LNCaP clone FGC (cell line): ENCODE results near the gene TRIM7.

Experiments
- DNase-seq: peaks from one replicate; pipeline ENCODE4 v3.0.0-alpha.2; 2011; ENCODE audit warnings: low read depth
- H3K4me3 ChIP-seq: 2 replicates; pipeline ENCODE4 v1.5.1; 2011; ENCODE audit warnings: mild to moderate bottlenecking, low read depth, low read length, control low read depth
- CTCF ChIP-seq: IDR thresholded peaks from 2 replicates; pipeline ENCODE4 v1.5.1; 2012; ENCODE audit warnings: mild to moderate bottlenecking; ENCODE audit not compliant: control insufficient read depth, insufficient read depth; ENCODE audit errors: extremely low read depth

The TRIM7 gene

GRCh38 chr5:181207960-181208253, 2.9 kb upstream of the TRIM7 start:
- peak overlapping the region; percentile 57 for H3K4me3 ChIP-seq
- DNase-seq = no peak
- no peak for TF ChIP-seq CTCF

- TF ChIP-seq CTCF = no peak
- no peak for DNase-seq
Observed at GRCh38 chr5:181207214-181207959, 2.4 kb upstream of the TRIM7 start.

GRCh38 chr5:181205761-181206649, 1.0 kb upstream of the TRIM7 start:
- DNase-seq = no peak
- no peak for TF ChIP-seq CTCF
- H3K4me3 ChIP-seq = peak overlapping the region; percentile 57

More at GRCh38 chr5:181207214-181207959, 2.4 kb upstream of the TRIM7 start:
- peak overlapping the region; percentile 57 for H3K4me3 ChIP-seq

- peak overlapping the region; percentile 57 for H3K4me3 ChIP-seq
- no peak for TF ChIP-seq CTCF
- DNase-seq = no peak
Observed at GRCh38 chr5:181204113-181204825, 727 bp downstream of the TRIM7 start.

- no peak overlapping the region for H3K4me3 ChIP-seq
- DNase-seq = no peak
- no peak for TF ChIP-seq CTCF
Observed at GRCh38 chr5:181203777-181204112, 1.3 kb downstream of the TRIM7 start.

GRCh38 chr5:181203093-181203711, 1.8 kb downstream of the TRIM7 start:
- no peak overlapping the region for H3K4me3 ChIP-seq
- TF ChIP-seq CTCF = no peak
- no peak for DNase-seq
